Nephron progenitor cell (in vitro differentiated cells): Measurements from ENCODE around the gene CST2.
"Not testable (repeated sequence)": the region's sequence is repeated elsewhere in the genome, so short reads cannot be mapped to it uniquely, and the experiment has no call there.

Experiments
- DNase-seq: peaks from one replicate; pipeline ENCODE4 v3.0.0; 2021
- H3K27ac Mint-ChIP-seq: 2 replicates; pipeline ENCODE4 v1.8.0; 2021; ENCODE audit warnings: mild to moderate bottlenecking, moderate library complexity, mixed read lengths
- H3K27me3 Mint-ChIP-seq: 2 replicates; pipeline ENCODE4 v1.8.0; 2021; ENCODE audit warnings: mild to moderate bottlenecking, low read depth, mixed read lengths; ENCODE audit not compliant: poor library complexity
- H3K36me3 Mint-ChIP-seq: 2 replicates; pipeline ENCODE4 v1.8.0; 2021; ENCODE audit warnings: low read depth, mixed read lengths
- H3K4me1 Mint-ChIP-seq: 2 replicates; pipeline ENCODE4 v1.8.0; 2021; ENCODE audit warnings: mixed read lengths
- H3K4me3 Mint-ChIP-seq: 2 replicates; pipeline ENCODE4 v1.8.0; 2021; ENCODE audit warnings: mild to moderate bottlenecking, moderate library complexity, mixed read lengths
- H3K9me3 Mint-ChIP-seq: 2 replicates; pipeline ENCODE4 v1.8.0; 2021; ENCODE audit warnings: mild to moderate bottlenecking, moderate library complexity, mixed read lengths
- TF ChIP-seq, protein P1 (sequence below): fragments of 200-600 bp; sonication (generic); IDR thresholded peaks from 2 replicates; pipeline ENCODE4 v1.5.0; 2021; ENCODE audit warnings: antibody characterized with exemption

The CST2 gene

GRCh38 chr20:23795526-23795925 lies 31.0 kb downstream of the CST2 start:
- Mint-ChIP-seq H3K27ac (no peak overlapping the region), H3K36me3 (no peaks in the 10 kb centered on the region), H3K9me3 (peaks cover 7% of the 10 kb centered on the region), H3K4me3 (no peak overlapping the region), H3K4me1 (peaks cover 23% of the 10 kb centered on the region), H3K27me3 (peaks cover 10% of the 10 kb centered on the region)
- DNase-seq = no peak
- TF ChIP-seq, protein P1, sequence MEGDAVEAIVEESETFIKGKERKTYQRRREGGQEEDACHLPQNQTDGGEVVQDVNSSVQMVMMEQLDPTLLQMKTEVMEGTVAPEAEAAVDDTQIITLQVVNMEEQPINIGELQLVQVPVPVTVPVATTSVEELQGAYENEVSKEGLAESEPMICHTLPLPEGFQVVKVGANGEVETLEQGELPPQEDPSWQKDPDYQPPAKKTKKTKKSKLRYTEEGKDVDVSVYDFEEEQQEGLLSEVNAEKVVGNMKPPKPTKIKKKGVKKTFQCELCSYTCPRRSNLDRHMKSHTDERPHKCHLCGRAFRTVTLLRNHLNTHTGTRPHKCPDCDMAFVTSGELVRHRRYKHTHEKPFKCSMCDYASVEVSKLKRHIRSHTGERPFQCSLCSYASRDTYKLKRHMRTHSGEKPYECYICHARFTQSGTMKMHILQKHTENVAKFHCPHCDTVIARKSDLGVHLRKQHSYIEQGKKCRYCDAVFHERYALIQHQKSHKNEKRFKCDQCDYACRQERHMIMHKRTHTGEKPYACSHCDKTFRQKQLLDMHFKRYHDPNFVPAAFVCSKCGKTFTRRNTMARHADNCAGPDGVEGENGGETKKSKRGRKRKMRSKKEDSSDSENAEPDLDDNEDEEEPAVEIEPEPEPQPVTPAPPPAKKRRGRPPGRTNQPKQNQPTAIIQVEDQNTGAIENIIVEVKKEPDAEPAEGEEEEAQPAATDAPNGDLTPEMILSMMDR = no peak

GRCh38 chr20:23794841-23795240 lies 31.7 kb downstream of the CST2 start:
- H3K4me3 Mint-ChIP-seq = no peak overlapping the region
- no peaks in the 10 kb centered on the region for H3K36me3 Mint-ChIP-seq
- no peak overlapping the region for H3K27ac Mint-ChIP-seq
- DNase-seq = no peak
- TF ChIP-seq, protein P1 = no peak
- peaks cover 10% of the 10 kb centered on the region for H3K27me3 Mint-ChIP-seq
- H3K9me3 Mint-ChIP-seq = peaks cover 9% of the 10 kb centered on the region
- H3K4me1 Mint-ChIP-seq = peaks cover 23% of the 10 kb centered on the region

DNA sequence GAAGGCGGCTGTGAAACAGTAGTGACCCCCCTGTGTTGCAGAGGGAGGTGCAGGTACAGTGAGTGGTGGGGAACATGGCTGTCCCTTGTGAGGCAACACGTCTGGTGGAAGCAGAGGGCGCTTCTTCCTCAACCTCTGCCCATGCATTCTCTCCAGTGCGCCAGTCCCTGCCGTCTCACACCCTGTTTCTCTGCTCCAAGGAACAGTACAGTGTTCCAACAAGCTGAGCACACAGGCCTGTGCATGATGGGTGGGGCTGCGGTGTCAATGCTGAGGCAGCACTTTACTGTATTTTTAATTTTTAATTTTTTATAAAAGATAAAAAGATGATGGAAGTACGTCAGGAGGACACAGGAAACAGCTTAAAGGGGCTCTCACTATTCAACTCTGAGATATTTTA lies 32.5 kb downstream of the CST2 start:
- Mint-ChIP-seq H3K4me1 (peaks cover 22% of the 10 kb centered on the region), H3K27ac (no peak overlapping the region), H3K9me3 (peaks cover 17% of the 10 kb centered on the region), H3K27me3 (peaks cover 10% of the 10 kb centered on the region), H3K36me3 (no peaks in the 10 kb centered on the region), H3K4me3 (no peak overlapping the region)
- TF ChIP-seq, protein P1 = no peak
- DNase-seq = no peak

- no peak overlapping the region for H3K4me3 Mint-ChIP-seq
- peaks cover 16% of the 10 kb centered on the region for H3K4me1 Mint-ChIP-seq
- peaks cover 6% of the 10 kb centered on the region for H3K9me3 Mint-ChIP-seq
- H3K36me3 Mint-ChIP-seq = no peaks in the 10 kb centered on the region
- no peak for DNase-seq
- no peak overlapping the region for H3K27ac Mint-ChIP-seq
- peaks cover 5% of the 10 kb centered on the region for H3K27me3 Mint-ChIP-seq
- TF ChIP-seq, protein P1 = no peak
Measured at GRCh38 chr20:23783447-23783846, 43.1 kb downstream of the CST2 start.

DNA sequence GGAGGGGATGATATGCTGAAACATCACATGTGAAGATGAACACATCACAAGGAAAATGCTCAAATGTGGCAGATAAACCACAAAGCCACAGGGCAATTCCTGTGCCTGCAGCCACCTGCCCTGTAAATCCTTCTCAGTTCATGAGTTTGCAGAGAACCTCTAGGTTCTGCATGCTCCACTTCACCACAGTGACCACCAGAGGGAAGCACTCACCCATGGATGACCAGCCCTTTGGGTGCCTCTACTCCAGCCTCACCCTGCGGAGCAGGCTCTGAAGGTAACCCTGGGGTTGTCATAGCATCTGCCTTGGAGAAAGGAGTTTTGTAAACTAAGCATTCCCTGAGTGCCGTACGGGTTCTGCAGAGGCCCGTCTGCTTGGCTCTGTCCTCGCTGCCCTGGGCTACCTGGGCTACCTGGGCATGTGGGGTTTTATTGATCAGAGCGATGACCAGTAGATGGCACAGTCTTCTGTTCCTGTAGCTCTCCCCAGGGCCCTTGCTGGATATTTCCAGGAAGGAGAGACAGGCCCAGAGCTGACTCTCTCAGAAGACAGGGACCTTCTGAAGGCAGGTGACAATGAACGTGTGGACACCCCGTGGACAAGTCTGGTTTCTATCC lies 44.1 kb downstream of the CST2 start:
- no peak overlapping the region for H3K27ac Mint-ChIP-seq
- H3K36me3 Mint-ChIP-seq = no peaks in the 10 kb centered on the region
- H3K4me1 Mint-ChIP-seq = peaks cover 24% of the 10 kb centered on the region
- H3K4me3 Mint-ChIP-seq = no peak overlapping the region
- peaks cover 3% of the 10 kb centered on the region for H3K27me3 Mint-ChIP-seq
- peaks cover 2% of the 10 kb centered on the region for H3K9me3 Mint-ChIP-seq
- DNase-seq = peak; percentile 29
- TF ChIP-seq, protein P1 = peak; percentile 65

DNA sequence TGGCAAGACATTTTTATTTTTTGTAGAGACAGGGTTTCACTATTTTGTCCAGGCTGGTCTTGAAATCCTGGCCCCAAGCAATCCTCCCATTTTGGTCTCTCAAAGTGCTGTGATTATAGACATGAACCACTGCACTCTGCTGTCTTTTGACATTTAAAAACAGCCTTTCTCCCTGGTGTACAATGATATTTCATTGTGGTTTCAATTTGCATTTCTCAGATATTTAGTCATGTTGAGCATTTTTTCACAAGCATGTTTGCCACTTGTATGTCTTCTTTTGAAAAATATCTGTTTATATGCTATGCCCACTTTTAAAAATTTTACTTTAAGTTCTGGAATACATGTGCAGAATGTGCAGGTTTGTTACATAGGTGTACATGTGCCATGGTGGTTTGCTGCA lies 47.9 kb downstream of the CST2 start:
- not testable (repeated sequence) for DNase-seq, H3K4me3 Mint-ChIP-seq, H3K9me3 Mint-ChIP-seq, H3K27me3 Mint-ChIP-seq, H3K36me3 Mint-ChIP-seq, H3K27ac Mint-ChIP-seq
- H3K4me1 Mint-ChIP-seq = peaks cover 60% of the 10 kb centered on the region

GRCh38 chr20:23777380-23777779 lies 49.1 kb downstream of the CST2 start:
- not testable (repeated sequence) for DNase-seq, H3K36me3 Mint-ChIP-seq, H3K27me3 Mint-ChIP-seq, H3K9me3 Mint-ChIP-seq, H3K27ac Mint-ChIP-seq
- Mint-ChIP-seq H3K4me3 (peak overlapping the region; percentile 31), H3K4me1 (peaks cover 69% of the 10 kb centered on the region)
